GM18499 (cell line): ENCODE data around the gene PGF.

ENCODE experiments used
- ATAC-seq: cut with Tn5 transposase; IDR thresholded peaks from one replicate; pipeline ENCODE4 v1.9.1; 2021; ENCODE audit warnings: moderate number of reproducible peaks; ENCODE audit not compliant: insufficient read depth, unreplicated experiment

Gene PGF

GRCh38 chr14:74979029-74979428 is 23.6 kb upstream of the PGF start:
- ATAC-seq = no peak

GRCh38 chr14:74978416-74978947 is 23.1 kb upstream of the PGF start:
- no peak for ATAC-seq

GRCh38 chr14:74977901-74978385 is 22.5 kb upstream of the PGF start:
- no peak for ATAC-seq

- ATAC-seq = no peak
Measured at GRCh38 chr14:74977164-74977900, 21.9 kb upstream of the PGF start.

GRCh38 chr14:74976264-74977113 is 21.1 kb upstream of the PGF start:
- no peak for ATAC-seq

- ATAC-seq = no peak
Measured at GRCh38 chr14:74975059-74975810, 19.8 kb upstream of the PGF start.

GRCh38 chr14:74974364-74975058 is 19.1 kb upstream of the PGF start:
- no peak for ATAC-seq

GRCh38 chr14:74973905-74974363 is 18.5 kb upstream of the PGF start:
- ATAC-seq = no peak

- no peak for ATAC-seq
Measured at GRCh38 chr14:74973003-74973653, 17.7 kb upstream of the PGF start.

- no peak for ATAC-seq
Measured at GRCh38 chr14:74968811-74969210, 13.4 kb upstream of the PGF start.

- ATAC-seq = no peak
Measured at GRCh38 chr14:74965486-74966153, 10.2 kb upstream of the PGF start.

- ATAC-seq = no peak
Measured at GRCh38 chr14:74964787-74965485, 9.5 kb upstream of the PGF start.

- ATAC-seq = no peak
Measured at GRCh38 chr14:74963705-74964271, 8.4 kb upstream of the PGF start.

- no peak for ATAC-seq
Measured at GRCh38 chr14:74963178-74963704, 7.8 kb upstream of the PGF start.

- ATAC-seq = no peak
Measured at GRCh38 chr14:74962493-74962892, 7.1 kb upstream of the PGF start.

GRCh38 chr14:74962046-74962445 is 6.6 kb upstream of the PGF start:
- no peak for ATAC-seq

- ATAC-seq = no peak
Measured at GRCh38 chr14:74961238-74961911, 6.0 kb upstream of the PGF start.
